GM23338 (cell line): ENCODE data around the gene PKIB. TPM values are rescaled to one million over a fixed set of nuclear protein-coding genes. Genes with fewer than 3 reads are reported as not detected.

Experiments
- ATAC-seq: fragments of 200-7000 bp; cut with Tn5 transposase; 3 replicates; pipeline ENCODE4 v1.9.1; 2020
- DNase-seq: peaks from one replicate; pipeline ENCODE4 v3.0.0-alpha.2; 2015; ENCODE audit warnings: low spot score
- H2AFZ ChIP-seq: fragments of 200-600 bp; sonication (generic); 2 replicates; pipeline ENCODE4 v1.8.0; 2016; ENCODE audit warnings: antibody characterized with exemption, mild to moderate bottlenecking, moderate library complexity
- H3F3A ChIP-seq: fragments of 200-600 bp; sonication (generic); replicated peaks from 2 replicates; pipeline ENCODE4 v1.8.0; 2017; ENCODE audit warnings: antibody characterized with exemption, mixed run types, low read depth
- H3K27ac ChIP-seq: fragments of 200-600 bp; sonication (generic); 2 replicates; pipeline ENCODE4 v1.6.1; 2016; ENCODE audit warnings: low read depth
- H3K27me3 ChIP-seq: fragments of 200-600 bp; sonication (generic); 2 replicates; pipeline ENCODE4 v1.8.0; 2016; ENCODE audit warnings: mild to moderate bottlenecking, mixed run types, moderate library complexity; ENCODE audit not compliant: insufficient read depth
- H3K36me3 ChIP-seq: fragments of 200-600 bp; sonication (generic); 2 replicates; pipeline ENCODE4 v1.8.0; 2016; ENCODE audit warnings: mild to moderate bottlenecking; ENCODE audit not compliant: insufficient read depth
- H3K4me1 ChIP-seq: fragments of 200-600 bp; sonication (generic); 2 replicates; pipeline ENCODE4 v1.8.0; 2016; ENCODE audit warnings: mild to moderate bottlenecking, moderate library complexity; ENCODE audit not compliant: insufficient read depth
- H3K4me2 ChIP-seq: fragments of 200-600 bp; sonication (generic); 2 replicates; pipeline ENCODE4 v1.7.1; 2017; ENCODE audit warnings: mixed run types
- H3K4me3 ChIP-seq: fragments of 200-600 bp; sonication (generic); 2 replicates; pipeline ENCODE4 v1.6.1; 2016; ENCODE audit warnings: mixed run types
- H3K79me2 ChIP-seq: fragments of 200-600 bp; sonication (generic); replicated peaks from 2 replicates; pipeline ENCODE4 v1.8.0; 2017; ENCODE audit warnings: mild to moderate bottlenecking; ENCODE audit not compliant: insufficient read depth
- H3K9me2 ChIP-seq: fragments of 200-600 bp; sonication (generic); 2 replicates; pipeline ENCODE4 v1.8.0; 2017; ENCODE audit not compliant: insufficient read depth
- H4K20me1 ChIP-seq: fragments of 200-600 bp; sonication (generic); replicated peaks from 2 replicates; pipeline ENCODE4 v1.8.0; 2017; ENCODE audit warnings: mild to moderate bottlenecking; ENCODE audit not compliant: insufficient read depth
- H3K27ac Mint-ChIP-seq: 2 replicates; pipeline ENCODE4 v1.8.0; 2020; ENCODE audit warnings: inconsistent platforms, mild to moderate bottlenecking, moderate library complexity, mixed read lengths
- H3K27me3 Mint-ChIP-seq: 3 replicates; pipeline ENCODE4 v1.8.0; 2022; ENCODE audit warnings: low read depth, mild to moderate bottlenecking, moderate library complexity, mixed read lengths, inconsistent platforms; ENCODE audit not compliant: insufficient read depth, poor library complexity
- H3K36me3 Mint-ChIP-seq: 3 replicates; pipeline ENCODE4 v1.8.0; 2021; ENCODE audit warnings: low read depth, mild to moderate bottlenecking, inconsistent platforms, moderate library complexity, mixed read lengths
- H3K4me1 Mint-ChIP-seq: 3 replicates; pipeline ENCODE4 v1.8.0; 2020; ENCODE audit warnings: mild to moderate bottlenecking, inconsistent platforms, mixed read lengths
- H3K4me3 Mint-ChIP-seq: 3 replicates; pipeline ENCODE4 v1.8.0; 2021; ENCODE audit warnings: moderate library complexity, mild to moderate bottlenecking, inconsistent platforms, mixed read lengths
- H3K9me3 Mint-ChIP-seq: 3 replicates; pipeline ENCODE4 v1.8.0; 2020; ENCODE audit warnings: moderate library complexity, mild to moderate bottlenecking, inconsistent platforms, mixed read lengths
- CREB1 ChIP-seq: fragments of 250-450 bp; sonication (Bioruptor Pico); IDR thresholded peaks from 2 replicates; pipeline ENCODE4 v1.5.0; 2020; ENCODE audit warnings: low read depth, mild to moderate bottlenecking, moderate library complexity
- CTCF ChIP-seq, 2 experiments: fragments of 200-600 bp in 1 of 2; sonication (generic) in 1 of 2; conservative IDR thresholded peaks; 2 replicates each; pipeline versions ENCODE4 v1.5.1 to v1.6.1; 2016 to 2017; ENCODE audit warnings: antibody characterized with exemption in 2 of 2, low read depth in 2 of 2, mild to moderate bottlenecking in 2 of 2, moderate library complexity in 1 of 2
- ETS1 ChIP-seq: IDR thresholded peaks from 2 replicates; pipeline ENCODE4 v1.6.1; 2016; ENCODE audit warnings: antibody characterized with exemption
- EZH2 ChIP-seq: fragments of 200-600 bp; sonication (generic); IDR thresholded peaks from one replicate; pipeline ENCODE4 v1.8.0; 2017; ENCODE audit warnings: antibody characterized with exemption, mild to moderate bottlenecking, low read depth; ENCODE audit not compliant: unreplicated experiment
- EZH2phosphoT487 ChIP-seq: fragments of 200-600 bp; sonication (generic); IDR thresholded peaks from one replicate; pipeline ENCODE4 v1.8.1; 2018; ENCODE audit warnings: antibody characterized with exemption; ENCODE audit not compliant: unreplicated experiment
- NANOG ChIP-seq: IDR thresholded peaks from 2 replicates; pipeline ENCODE4 v1.6.1; 2016; ENCODE audit warnings: antibody characterized with exemption, borderline replicate concordance
- POLR2AphosphoS5 ChIP-seq: IDR thresholded peaks from 2 replicates; pipeline ENCODE4 v1.6.1; 2016; ENCODE audit warnings: antibody characterized with exemption, low read depth
- REST ChIP-seq: IDR thresholded peaks from one replicate; pipeline ENCODE4 v1.6.1; 2018; ENCODE audit warnings: antibody characterized with exemption; ENCODE audit not compliant: unreplicated experiment
- STAT1 ChIP-seq: IDR thresholded peaks from one replicate; pipeline ENCODE4 v1.6.1; 2016; ENCODE audit warnings: antibody characterized with exemption; ENCODE audit not compliant: unreplicated experiment
- ZNF331 ChIP-seq: fragments of 250-450 bp; sonication (Bioruptor Pico); IDR thresholded peaks from 2 replicates; pipeline ENCODE4 v1.5.0; 2020; ENCODE audit warnings: low read depth, mild to moderate bottlenecking, moderate library complexity
- ZNF462 ChIP-seq: fragments of 250-450 bp; sonication (Bioruptor Pico); IDR thresholded peaks from 2 replicates; pipeline ENCODE4 v1.5.0; 2020; ENCODE audit warnings: mild to moderate bottlenecking, moderate library complexity
- polyA plus RNA-seq: library from polyadenylated mRNA; unstranded; fragments of >200 nt; fragmentation: Nextera tagmentation; extraction: Ambion mirVana; gene quantifications from 2 replicates; pipeline ENCODE4 v1.2.1, GENCODE V29; 2016
- total RNA-seq: library from RNA; depleted of rRNA; stranded (reverse); fragments of >200 nt; shearing (Covaris generic); gene quantifications from 2 replicates; pipeline ENCODE4 v1.2.3, GENCODE V29; 2014

Gene PKIB
- total and polyA plus RNA-seq, 2 experiments from 2014 or later, result 125 to 170 TPM

- Mint-ChIP-seq H3K9me3 (no peaks in the 10 kb centered on the region), H3K27me3 (no peaks in the 10 kb centered on the region), H3K27ac (peak overlapping the region; percentile 31), H3K4me1 (peaks cover 14% of the 10 kb centered on the region), H3K36me3 (peaks cover 7% of the 10 kb centered on the region), H3K4me3 (no peak overlapping the region)
- Histone ChIP-seq H4K20me1 (peaks cover 10% of the 10 kb centered on the region; the same call in 1 of the 2 replicates), H3K79me2 (no peaks in the 10 kb centered on the region; the same call in 1 of the 2 replicates), H3K9me2 (no peaks in the 10 kb centered on the region), H3K27me3 (no peaks in the 10 kb centered on the region), H3K27ac (no peak overlapping the region), H3K36me3 (no peaks in the 10 kb centered on the region), H3K4me1 (no peaks in the 10 kb centered on the region), H3F3A (no peaks in the 10 kb centered on the region), H3K4me3 (no peak overlapping the region), H2AFZ (no peak overlapping the region), H3K4me2 (no peak overlapping the region)
- DNase-seq (no peak), ATAC-seq (no peak)
- TF ChIP-seq EZH2 (no peak), POLR2AphosphoS5 (no peak), STAT1 (no peak), REST (no peak), ZNF462 (CRISPR knock-in tag) (no peak), ETS1 (no peak), CREB1 (CRISPR knock-in tag) (no peak), CTCF (conservative IDR thresholded peaks at IDR 0.05; ENCODE audit: low read depth in 2 of 2) (no peak), EZH2phosphoT487 (no peak), NANOG (no peak), ZNF331 (CRISPR knock-in tag) (no peak)
These were observed 10.7 kb downstream of the PKIB start for GRCh38 chr6:122620902-122621301.
